B cell (primary cell): ENCODE data around the gene DOK7.

Source experiments
- CTCF ChIP-seq: fragments of 200-600 bp; IDR thresholded peaks from one replicate; pipeline ENCODE4 v1.8.0; 2022; ENCODE audit warnings: antibody characterized with exemption, mild to moderate bottlenecking
- EZH2 ChIP-seq: IDR thresholded peaks from 2 replicates; pipeline ENCODE4 v1.6.1; 2012; ENCODE audit warnings: borderline replicate concordance, low read depth, mild to moderate bottlenecking, moderate library complexity, low read length; ENCODE audit not compliant: insufficient read depth, poor library complexity, severe bottlenecking

- no peak for TF ChIP-seq CTCF
- no peak for TF ChIP-seq EZH2
Observed at GRCh38 chr4:3500111-3500510, 37.0 kb downstream of the DOK7 start.
